Sigmoid colon (tissue), 7 donors: Measurements from ENCODE around the gene ACAP1. TPM values are rescaled to one million over a fixed set of nuclear protein-coding genes. Genes with fewer than 3 reads are reported as not detected.

ENCODE experiments used
- DNase-seq: peaks from one replicate; pipeline ENCODE4 v3.0.0-alpha.2; 2019
- H3K27ac ChIP-seq, 4 donors: fragments of 200-600 bp; sonication (generic); one replicate each; pipeline ENCODE4 v1.5.1; 2016 to 2019; ENCODE audit warnings: mild to moderate bottlenecking in 1 of 4
- H3K27me3 ChIP-seq, 3 donors: fragments of 200-600 bp; sonication (generic); one replicate each; pipeline ENCODE4 v1.5.1; 2019; ENCODE audit warnings: mild to moderate bottlenecking in 1 of 3
- H3K36me3 ChIP-seq, 4 donors: fragments of 200-600 bp; sonication (generic); one replicate each; pipeline ENCODE4 v1.5.1; 2016 to 2019
- H3K4me1 ChIP-seq, 4 donors: fragments of 200-600 bp; sonication (generic); one replicate each; pipeline ENCODE4 v1.5.1; 2017 to 2019
- H3K4me3 ChIP-seq, 4 donors: fragments of 200-600 bp; sonication (generic); one replicate each; pipeline ENCODE4 v1.5.1; 2017 to 2019; ENCODE audit warnings: mild to moderate bottlenecking in 2 of 4, moderate library complexity in 1 of 4
- H3K9me3 ChIP-seq, 4 donors: fragments of 200-600 bp in 3 of 4; sonication (generic) in 3 of 4; one replicate each; pipeline versions ENCODE4 v1.5.1 to v1.6.1; 2013 to 2019
- CTCF ChIP-seq, 4 experiments: fragments of 450-650 bp in 3 of 4; fragments of 200-600 bp in 1 of 4; IDR thresholded peaks; one replicate each; pipeline ENCODE4 v1.5.1; 2016 to 2019; ENCODE audit warnings: antibody characterized with exemption in 4 of 4, mild to moderate bottlenecking in 3 of 4, moderate library complexity in 2 of 4
- EP300 ChIP-seq, 4 donors: sonication (generic); formaldehyde crosslinking; IDR thresholded peaks; one replicate each; pipeline ENCODE4 v1.6.1; 2017; ENCODE audit warnings: antibody characterized with exemption in 4 of 4
- POLR2A ChIP-seq, 2 donors: fragments of 450-650 bp; IDR thresholded peaks; one replicate each; pipeline ENCODE4 v1.6.1; 2016; ENCODE audit warnings: antibody characterized with exemption in 2 of 2, mild to moderate bottlenecking in 2 of 2, moderate library complexity in 2 of 2
- POLR2AphosphoS5 ChIP-seq, 4 donors: sonication (generic); formaldehyde crosslinking; IDR thresholded peaks; one replicate each; pipeline ENCODE4 v1.6.1; 2017; ENCODE audit warnings: antibody characterized with exemption in 4 of 4
- WGBS, 2 donors: extraction: QIAGEN DNeasy Blood & Tissue Kit; methylation state at CpG; one replicate each; pipeline ENCODE4 v1.1.7; 2013; 5-methylcytosine and 5-hydroxymethylcytosine counted together
- intact Hi-C: fragments of 100-400 bp; cut with DNase I; formaldehyde crosslinking; loops from one replicate; pipeline ENCODE4 v1.15.1; 2023
- polyA plus RNA-seq, 3 donors: library from polyadenylated mRNA; stranded (reverse); fragments of 200-250 nt; gene quantifications; one replicate each; pipeline ENCODE4 v1.2.3, GENCODE V29; 2013
- total RNA-seq, 4 donors: library from RNA; depleted of rRNA; stranded (reverse); fragments of >200 nt; gene quantifications; one replicate each; pipeline ENCODE4 v1.1.0, GENCODE V29; 2016
- donor health status: healthy with polysubstance abuse.
- donor health status: Bipolar disorder and iron deficiency.
- donor health status: healthy.

The ACAP1 gene
- total and polyA plus RNA-seq, 7 donors, result 1.1 to 55.8 (median 2.5) TPM

GRCh38 chr17:7348478-7349242 is 12.3 kb downstream of the ACAP1 start:
- WGBS, 2 donors, result 74 to 80% methylated on average over 19 of the region's 19 CpGs
- H3K27ac ChIP-seq, result peak overlapping the region in 3 of 4 donors; percentile 93 to 100 (median 99)

GRCh38 chr17:7351665-7352502 is 15.6 kb downstream of the ACAP1 start, which contains the start of gene KCTD11:
TSS of gene KCTD11 (plus strand) at chr17:7352162.
- intact Hi-C loops, result loop anchor here (1.0 to 2.0 kb wide), 3 partner anchors 71 to 237 kb away; partner anchors contain the start of genes POLR2A and SLC2A4
- TF ChIP-seq POLR2AphosphoS5 (IDR thresholded peaks at IDR 0.05) (peak in 3 of 4 donors; percentile 70 to 73 (median 72)), CTCF (IDR thresholded peaks at IDR 0.05) (no peak), POLR2A (IDR thresholded peaks at IDR 0.05) (peak; percentile 36 to 53), EP300 (IDR thresholded peaks at IDR 0.05) (peak in 1 of 4 donors; percentile 23)
- Histone ChIP-seq H3K36me3 (no peaks in the 10 kb centered on the region), H3K4me3 (peak within 1 kb of the TSS; percentile 71 to 91 (median 86)), H3K9me3 (no peaks in the 10 kb centered on the region), H3K4me1 (peaks cover 0 to 66% (median 50%) of the 10 kb centered on the region in 4 donors), H3K27ac (peak within 1 kb of the TSS; percentile 93 to 100 (median 98)), H3K27me3 (no peaks in the 10 kb centered on the region)
- DNase-seq, result peak; percentile 95
- WGBS, 2 donors, result 1 to 2% methylated on average over 91 of the region's 91 CpGs

More at GRCh38 chr17:7348478-7349242, 12.3 kb downstream of the ACAP1 start:
- Histone ChIP-seq H3K9me3 (no peaks in the 10 kb centered on the region), H3K27me3 (peaks cover 0 to 3% (median 0%) of the 10 kb centered on the region in 3 donors), H3K4me3 (no peak overlapping the region), H3K4me1 (peaks cover 0 to 40% (median 26%) of the 10 kb centered on the region in 4 donors), H3K36me3 (no peaks in the 10 kb centered on the region)
- DNase-seq, result no peak
- intact Hi-C loops, result no loop called here
- no peak for TF ChIP-seq POLR2A (IDR thresholded peaks at IDR 0.05)
- TF ChIP-seq POLR2AphosphoS5 (IDR thresholded peaks at IDR 0.05), result no peak
- no peak for TF ChIP-seq CTCF (IDR thresholded peaks at IDR 0.05)
- no peak for TF ChIP-seq EP300 (IDR thresholded peaks at IDR 0.05)

- no peaks in the 10 kb centered on the region for H3K36me3 ChIP-seq
- no peaks in the 10 kb centered on the region for H3K9me3 ChIP-seq
- peak overlapping the region; percentile 71 to 91 (median 86) for H3K4me3 ChIP-seq
- H3K4me1 ChIP-seq, result peaks cover 0 to 66% (median 50%) of the 10 kb centered on the region in 4 donors
- intact Hi-C loops, result loop anchor here (2.0 kb wide), 2 partner anchors 72 to 236 kb away; partner anchors contain the start of gene SLC2A4
- H3K27me3 ChIP-seq, result no peaks in the 10 kb centered on the region
- no peak for TF ChIP-seq EP300 (IDR thresholded peaks at IDR 0.05)
- TF ChIP-seq CTCF (IDR thresholded peaks at IDR 0.05), result peak; percentile 48 to 80 (median 70)
- DNase-seq, result no peak
- 19 to 32% methylated on average over 10 of the region's 10 CpGs for WGBS, 2 donors
- peak overlapping the region; percentile 93 to 100 (median 98) for H3K27ac ChIP-seq
Observed at GRCh38 chr17:7352503-7352889, 16.2 kb downstream of the ACAP1 start.

- intact Hi-C loops, result loop anchor here (2.0 kb wide), 2 partner anchors 72 to 236 kb away; partner anchors contain the start of gene SLC2A4
- no peak for DNase-seq
- peak overlapping the region in 3 of 4 donors; percentile 71 to 91 (median 90) for H3K4me3 ChIP-seq
- peak overlapping the region; percentile 93 to 100 (median 98) for H3K27ac ChIP-seq
- WGBS, 2 donors, result 89 to 92% methylated on average over 37 of the region's 37 CpGs
- TF ChIP-seq POLR2A (IDR thresholded peaks at IDR 0.05), result no peak
- no peak for TF ChIP-seq EP300 (IDR thresholded peaks at IDR 0.05)
- TF ChIP-seq POLR2AphosphoS5 (IDR thresholded peaks at IDR 0.05), result no peak
- no peak for TF ChIP-seq CTCF (IDR thresholded peaks at IDR 0.05)
- H3K9me3 ChIP-seq, result no peaks in the 10 kb centered on the region
- H3K36me3 ChIP-seq, result no peaks in the 10 kb centered on the region
- peaks cover 0 to 66% (median 50%) of the 10 kb centered on the region in 4 donors for H3K4me1 ChIP-seq
- H3K27me3 ChIP-seq, result no peaks in the 10 kb centered on the region
Observed at GRCh38 chr17:7352910-7353635, 16.7 kb downstream of the ACAP1 start.
